ENCODE data around the gene GABRQ.

GABRQ gene

GRCh38 chrX:152632445-152633097, 5.1 kb upstream of the GABRQ start:
- FAIRE-seq (no peak), DNase-seq (ENCODE audit: insufficient read length, low spot score) (no peak)

GRCh38 chrX:152635941-152636340, 1.8 kb upstream of the GABRQ start:
- TF ChIP-seq, protein P1, sequence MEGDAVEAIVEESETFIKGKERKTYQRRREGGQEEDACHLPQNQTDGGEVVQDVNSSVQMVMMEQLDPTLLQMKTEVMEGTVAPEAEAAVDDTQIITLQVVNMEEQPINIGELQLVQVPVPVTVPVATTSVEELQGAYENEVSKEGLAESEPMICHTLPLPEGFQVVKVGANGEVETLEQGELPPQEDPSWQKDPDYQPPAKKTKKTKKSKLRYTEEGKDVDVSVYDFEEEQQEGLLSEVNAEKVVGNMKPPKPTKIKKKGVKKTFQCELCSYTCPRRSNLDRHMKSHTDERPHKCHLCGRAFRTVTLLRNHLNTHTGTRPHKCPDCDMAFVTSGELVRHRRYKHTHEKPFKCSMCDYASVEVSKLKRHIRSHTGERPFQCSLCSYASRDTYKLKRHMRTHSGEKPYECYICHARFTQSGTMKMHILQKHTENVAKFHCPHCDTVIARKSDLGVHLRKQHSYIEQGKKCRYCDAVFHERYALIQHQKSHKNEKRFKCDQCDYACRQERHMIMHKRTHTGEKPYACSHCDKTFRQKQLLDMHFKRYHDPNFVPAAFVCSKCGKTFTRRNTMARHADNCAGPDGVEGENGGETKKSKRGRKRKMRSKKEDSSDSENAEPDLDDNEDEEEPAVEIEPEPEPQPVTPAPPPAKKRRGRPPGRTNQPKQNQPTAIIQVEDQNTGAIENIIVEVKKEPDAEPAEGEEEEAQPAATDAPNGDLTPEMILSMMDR (IDR thresholded peaks at IDR 0.05; ENCODE audit: insufficient read depth, missing control alignments), result peak; percentile 45
- peak; percentile 72 for FAIRE-seq
- DNase-seq (ENCODE audit: insufficient read length, low spot score), result no peak

More at GRCh38 chrX:152632445-152633097, 5.1 kb upstream of the GABRQ start:
- TF ChIP-seq, protein P1 (IDR thresholded peaks at IDR 0.05; ENCODE audit: insufficient read depth, missing control alignments), result peak; percentile 53

DNA sequence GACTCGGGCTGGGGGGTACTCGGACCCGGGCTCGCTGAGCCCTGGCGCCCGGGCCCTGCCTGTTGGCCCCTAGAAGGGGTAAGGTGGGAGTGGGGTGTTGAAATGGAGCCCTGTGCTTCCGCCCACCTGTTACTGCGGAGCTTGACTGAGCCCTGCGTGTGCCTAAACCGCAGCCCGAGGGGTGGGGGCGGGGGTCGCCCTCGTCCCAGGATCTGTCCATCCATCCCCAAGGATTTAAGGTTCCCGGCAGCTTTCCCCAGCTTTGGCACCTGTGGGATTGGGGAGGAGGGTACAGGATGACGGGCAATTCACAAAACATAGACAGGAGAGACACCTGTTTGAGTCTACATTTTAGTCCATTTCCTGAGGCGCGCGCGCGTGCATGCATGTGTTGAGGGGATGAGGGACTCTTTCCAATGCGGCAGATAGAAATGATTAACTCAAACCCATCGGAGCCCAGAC, 779 bp downstream of the GABRQ start:
- DNase-seq (ENCODE audit: insufficient read length, low spot score) (no peak), FAIRE-seq (no peak)
- TF ChIP-seq, protein P1 (IDR thresholded peaks at IDR 0.05; ENCODE audit: insufficient read depth, missing control alignments), result no peak

DNA sequence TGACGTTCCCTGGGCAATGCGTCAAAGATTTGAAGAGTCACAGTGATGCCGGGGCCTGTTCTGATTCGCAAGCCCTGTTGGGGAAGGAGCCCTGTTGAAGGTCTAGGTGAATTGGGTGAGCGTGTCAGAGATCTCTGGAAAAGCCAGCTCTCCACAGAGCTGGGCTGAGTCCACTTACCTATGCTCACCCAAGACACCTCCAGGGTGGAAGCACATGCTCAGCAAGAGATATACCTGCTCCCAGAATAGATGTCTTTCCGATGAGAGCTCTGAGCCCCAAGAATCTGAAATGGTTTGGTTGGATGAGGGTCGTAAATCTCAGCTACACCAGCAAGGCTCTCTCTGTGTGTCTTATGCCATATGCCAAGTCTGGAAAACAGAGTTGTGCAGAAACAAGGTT, 1.7 kb downstream of the GABRQ start:
- DNase-seq (ENCODE audit: insufficient read length, low spot score) (no peak), FAIRE-seq (no peak)
- TF ChIP-seq, protein P1 (IDR thresholded peaks at IDR 0.05; ENCODE audit: insufficient read depth, missing control alignments), result no peak

GRCh38 chrX:152640034-152640818, 2.5 kb downstream of the GABRQ start:
- FAIRE-seq (no peak), DNase-seq (ENCODE audit: insufficient read length, low spot score) (no peak)
- TF ChIP-seq, protein P1 (IDR thresholded peaks at IDR 0.05; ENCODE audit: insufficient read depth, missing control alignments), result no peak

DNA sequence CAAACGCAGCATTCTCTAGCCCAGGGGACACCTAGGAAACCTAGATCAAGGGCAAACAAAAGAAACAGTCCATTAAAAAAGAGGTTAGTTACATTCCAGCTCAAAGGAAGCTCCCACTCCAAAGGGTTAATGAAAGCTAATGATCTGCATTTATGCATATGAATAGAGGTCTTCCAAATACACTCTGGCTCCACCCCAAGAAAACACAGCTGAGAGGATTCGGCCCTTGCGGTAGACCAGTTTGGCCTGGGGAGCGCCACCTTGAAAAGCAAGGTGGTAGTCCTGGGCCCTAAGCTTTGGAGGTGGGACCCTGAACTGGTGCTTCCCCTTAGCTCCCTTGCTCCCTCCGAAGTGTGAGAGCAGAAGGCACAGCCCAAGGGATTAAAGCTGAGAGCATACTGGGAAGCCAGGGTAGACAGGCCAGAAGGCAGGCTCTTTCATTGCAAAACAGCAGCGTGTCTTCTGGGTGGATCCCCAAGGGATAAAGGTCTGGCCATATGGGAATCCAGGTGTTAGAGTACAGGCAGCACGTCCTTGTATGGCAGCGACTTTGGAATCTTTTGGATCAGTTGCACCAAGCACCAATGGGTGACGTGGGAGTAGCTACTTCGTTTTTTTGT, 3.7 kb downstream of the GABRQ start:
- FAIRE-seq, result peak; percentile 97

More for the DNA sequence above, 3.7 kb downstream of the GABRQ start:
- TF ChIP-seq, protein P1 (IDR thresholded peaks at IDR 0.05; ENCODE audit: insufficient read depth, missing control alignments), result no peak
- no peak for DNase-seq (ENCODE audit: insufficient read length, low spot score)

All from D721Med (cell line).